ENCODE results near the gene BARX1. TPM values are rescaled to one million over a fixed set of nuclear protein-coding genes. Genes with fewer than 3 reads are reported as not detected.

The BARX1 gene
- total RNA-seq, 1 donor from 2014 or later = 0.77 TPM

DNA sequence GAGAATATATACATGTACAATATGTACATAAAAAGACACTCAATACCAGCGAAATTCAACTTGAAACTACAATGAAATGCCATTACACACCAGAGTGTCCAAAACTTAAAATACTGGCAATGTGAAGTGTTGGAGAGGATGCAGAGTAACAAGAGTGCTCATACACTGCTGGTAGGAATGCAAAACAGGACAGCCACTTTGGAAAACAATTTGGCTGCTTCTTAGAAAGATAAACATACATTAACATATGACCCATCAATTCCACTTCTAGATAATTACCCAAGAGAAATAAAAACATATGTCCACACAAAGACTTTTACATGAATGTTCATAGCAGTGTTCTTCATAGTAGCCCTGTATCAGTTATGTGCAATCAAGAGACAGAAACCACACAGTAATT is 39.4 kb upstream of the BARX1 start:
- TF ChIP-seq, protein P1, sequence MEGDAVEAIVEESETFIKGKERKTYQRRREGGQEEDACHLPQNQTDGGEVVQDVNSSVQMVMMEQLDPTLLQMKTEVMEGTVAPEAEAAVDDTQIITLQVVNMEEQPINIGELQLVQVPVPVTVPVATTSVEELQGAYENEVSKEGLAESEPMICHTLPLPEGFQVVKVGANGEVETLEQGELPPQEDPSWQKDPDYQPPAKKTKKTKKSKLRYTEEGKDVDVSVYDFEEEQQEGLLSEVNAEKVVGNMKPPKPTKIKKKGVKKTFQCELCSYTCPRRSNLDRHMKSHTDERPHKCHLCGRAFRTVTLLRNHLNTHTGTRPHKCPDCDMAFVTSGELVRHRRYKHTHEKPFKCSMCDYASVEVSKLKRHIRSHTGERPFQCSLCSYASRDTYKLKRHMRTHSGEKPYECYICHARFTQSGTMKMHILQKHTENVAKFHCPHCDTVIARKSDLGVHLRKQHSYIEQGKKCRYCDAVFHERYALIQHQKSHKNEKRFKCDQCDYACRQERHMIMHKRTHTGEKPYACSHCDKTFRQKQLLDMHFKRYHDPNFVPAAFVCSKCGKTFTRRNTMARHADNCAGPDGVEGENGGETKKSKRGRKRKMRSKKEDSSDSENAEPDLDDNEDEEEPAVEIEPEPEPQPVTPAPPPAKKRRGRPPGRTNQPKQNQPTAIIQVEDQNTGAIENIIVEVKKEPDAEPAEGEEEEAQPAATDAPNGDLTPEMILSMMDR (IDR thresholded peaks at IDR 0.05) = no peak
- H3K4me3 Mint-ChIP-seq (ENCODE audit: unreplicated experiment) = no peak overlapping the region
- H3K36me3 Mint-ChIP-seq (ENCODE audit: low read depth) = peaks cover 12% of the 10 kb centered on the region
- H3K27ac Mint-ChIP-seq (ENCODE audit: unreplicated experiment) = no peak overlapping the region
- peaks cover 24% of the 10 kb centered on the region for H3K9me3 Mint-ChIP-seq (ENCODE audit: low read depth)
- no peak for DNase-seq (ENCODE audit: low spot score)
- peaks cover 36% of the 10 kb centered on the region for H3K27me3 Mint-ChIP-seq (ENCODE audit: low read depth)
- H3K4me1 Mint-ChIP-seq (ENCODE audit: low read depth) = no peaks in the 10 kb centered on the region

DNA sequence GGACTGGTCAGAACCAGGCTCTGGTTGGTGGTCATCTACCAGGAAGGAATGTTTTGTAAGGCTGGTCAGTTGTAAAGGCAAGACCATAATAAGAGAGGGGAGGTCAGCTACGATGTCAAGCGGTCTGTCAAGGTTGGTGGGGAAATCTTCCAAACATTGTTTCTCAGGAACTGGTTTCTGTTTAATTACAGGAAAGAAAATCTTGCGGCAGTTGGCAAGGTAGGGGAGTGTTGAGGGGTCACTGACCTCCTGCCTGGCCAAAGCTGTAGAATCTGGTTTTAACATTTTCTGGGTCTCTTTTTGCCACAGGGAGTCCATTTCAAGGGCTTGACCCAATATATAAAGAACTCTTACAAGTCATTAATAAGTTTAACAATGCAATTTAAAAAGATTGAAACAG is 39.0 kb upstream of the BARX1 start:
- H3K36me3 Mint-ChIP-seq (ENCODE audit: low read depth) = peaks cover 14% of the 10 kb centered on the region
- H3K9me3 Mint-ChIP-seq (ENCODE audit: low read depth) = peaks cover 26% of the 10 kb centered on the region
- H3K27ac Mint-ChIP-seq (ENCODE audit: unreplicated experiment) = no peak overlapping the region
- no peak for DNase-seq (ENCODE audit: low spot score)
- H3K27me3 Mint-ChIP-seq (ENCODE audit: low read depth) = peaks cover 38% of the 10 kb centered on the region
- TF ChIP-seq, protein P1 (IDR thresholded peaks at IDR 0.05) = no peak
- no peak overlapping the region for H3K4me3 Mint-ChIP-seq (ENCODE audit: unreplicated experiment)
- no peaks in the 10 kb centered on the region for H3K4me1 Mint-ChIP-seq (ENCODE audit: low read depth)

DNA sequence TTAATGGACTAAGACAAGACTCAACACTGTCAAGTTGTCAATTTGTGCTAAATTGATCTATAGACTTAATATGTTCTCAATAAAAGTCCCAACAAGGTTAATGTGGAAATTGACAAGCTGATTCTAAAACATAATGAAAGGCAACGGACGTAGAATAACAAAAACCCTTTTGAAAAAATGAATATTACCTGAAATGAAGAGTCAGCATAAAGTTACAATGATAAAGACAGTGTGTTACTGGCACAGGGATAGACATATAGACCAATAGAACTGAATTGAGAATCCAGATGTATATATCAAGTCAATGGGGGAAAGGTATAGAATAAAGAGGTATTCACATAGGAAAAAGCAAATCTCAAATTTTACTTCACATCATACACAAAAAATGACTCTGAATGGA is 37.7 kb upstream of the BARX1 start:
- peaks cover 28% of the 10 kb centered on the region for H3K9me3 Mint-ChIP-seq (ENCODE audit: low read depth)
- no peak overlapping the region for H3K4me3 Mint-ChIP-seq (ENCODE audit: unreplicated experiment)
- no peak overlapping the region for H3K27ac Mint-ChIP-seq (ENCODE audit: unreplicated experiment)
- H3K36me3 Mint-ChIP-seq (ENCODE audit: low read depth) = peaks cover 14% of the 10 kb centered on the region
- no peaks in the 10 kb centered on the region for H3K4me1 Mint-ChIP-seq (ENCODE audit: low read depth)
- no peak for DNase-seq (ENCODE audit: low spot score)
- H3K27me3 Mint-ChIP-seq (ENCODE audit: low read depth) = peaks cover 45% of the 10 kb centered on the region
- TF ChIP-seq, protein P1 (IDR thresholded peaks at IDR 0.05) = no peak

DNA sequence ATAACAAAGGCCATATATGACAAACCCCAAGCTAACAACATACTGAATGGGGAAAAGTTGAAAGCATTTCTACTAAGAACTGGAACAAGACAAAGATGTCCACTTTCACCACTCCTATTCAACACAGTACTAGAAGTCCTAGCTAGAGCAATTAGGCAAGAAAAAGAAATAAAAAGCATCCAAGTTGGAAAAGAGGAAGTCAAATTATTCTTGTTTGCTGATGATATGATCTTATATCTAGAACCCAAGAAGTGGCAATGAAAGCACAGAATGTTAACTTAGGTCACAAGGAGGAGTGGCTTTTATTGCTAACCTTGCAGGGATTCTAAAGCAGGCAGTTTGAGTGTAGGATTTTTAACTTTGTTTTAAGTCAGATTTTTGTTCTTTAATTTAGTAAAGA is 35.3 kb upstream of the BARX1 start:
- Mint-ChIP-seq H3K4me3 (ENCODE audit: unreplicated experiment) (no peak overlapping the region), H3K27me3 (ENCODE audit: low read depth) (peaks cover 44% of the 10 kb centered on the region), H3K27ac (ENCODE audit: unreplicated experiment) (no peak overlapping the region), H3K36me3 (ENCODE audit: low read depth) (peaks cover 18% of the 10 kb centered on the region), H3K9me3 (ENCODE audit: low read depth) (peaks cover 45% of the 10 kb centered on the region), H3K4me1 (ENCODE audit: low read depth) (no peaks in the 10 kb centered on the region)
- TF ChIP-seq, protein P1 (IDR thresholded peaks at IDR 0.05) = no peak
- no peak for DNase-seq (ENCODE audit: low spot score)

DNA sequence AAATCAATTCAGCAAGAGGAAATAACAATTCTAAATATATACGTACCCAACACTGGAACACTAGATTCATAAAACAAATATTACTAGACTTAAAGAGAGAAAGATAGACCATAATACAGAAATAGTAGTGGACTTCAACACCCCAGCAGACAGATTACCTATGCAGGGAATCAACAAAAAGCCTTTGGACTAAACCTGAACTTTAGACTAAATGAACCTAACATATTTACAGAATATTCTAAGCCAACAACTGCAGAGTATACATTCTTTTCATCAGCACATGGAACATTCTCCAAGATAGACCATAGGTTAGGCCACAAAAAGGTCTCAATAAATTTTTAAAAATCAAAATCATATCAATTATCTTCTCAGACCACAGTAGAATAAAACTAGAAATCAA is 32.9 kb upstream of the BARX1 start:
- H3K36me3 Mint-ChIP-seq (ENCODE audit: low read depth) = peaks cover 21% of the 10 kb centered on the region
- H3K27me3 Mint-ChIP-seq (ENCODE audit: low read depth) = peaks cover 39% of the 10 kb centered on the region
- H3K27ac Mint-ChIP-seq (ENCODE audit: unreplicated experiment) = no peak overlapping the region
- H3K9me3 Mint-ChIP-seq (ENCODE audit: low read depth) = peaks cover 49% of the 10 kb centered on the region
- no peaks in the 10 kb centered on the region for H3K4me1 Mint-ChIP-seq (ENCODE audit: low read depth)
- TF ChIP-seq, protein P1 (IDR thresholded peaks at IDR 0.05) = no peak
- no peak overlapping the region for H3K4me3 Mint-ChIP-seq (ENCODE audit: unreplicated experiment)
- no peak for DNase-seq (ENCODE audit: low spot score)

Data from chondrocyte (in vitro differentiated cells).